Right ventricle myocardium superior (tissue), 1 donor: ENCODE measurements around the gene PRAMEF17. TPM values are rescaled to one million over a fixed set of nuclear protein-coding genes. Genes with fewer than 3 reads are reported as not detected.
"Not testable (repeated sequence)": the region's sequence is repeated elsewhere in the genome, so short reads cannot be mapped to it uniquely, and the experiment has no call there.

Experiments used
- ATAC-seq: fragments of 200-7000 bp; cut with Tn5 transposase; one replicate; pipeline ENCODE4 v1.9.1; 2020; ENCODE audit warnings: mild to moderate bottlenecking; ENCODE audit not compliant: poor library complexity
- DNase-seq: peaks from one replicate; pipeline ENCODE4 v3.0.0-alpha.2; 2020
- intact Hi-C: fragments of 100-400 bp; cut with DNase I; formaldehyde crosslinking; loops from one replicate; pipeline ENCODE4 v1.11.2; 2022
- long read RNA-seq: library from polyadenylated mRNA; unstranded; transcript quantifications from one replicate; pipeline ENCODE4 v2.0.0, GENCODE V29; 2021
- total RNA-seq: library from RNA; stranded (reverse); fragmentation: NEBNext Ultra II Directional; extraction: Animal tissue kit (Norgen Biotek cat#: 25700); gene quantifications from one replicate; pipeline ENCODE4 v1.2.1, GENCODE V29; 2021
- donor health status: DM: no; HTN: yes; CAD: no; lungs with severe emphysema.

The PRAMEF17 gene, protein sequence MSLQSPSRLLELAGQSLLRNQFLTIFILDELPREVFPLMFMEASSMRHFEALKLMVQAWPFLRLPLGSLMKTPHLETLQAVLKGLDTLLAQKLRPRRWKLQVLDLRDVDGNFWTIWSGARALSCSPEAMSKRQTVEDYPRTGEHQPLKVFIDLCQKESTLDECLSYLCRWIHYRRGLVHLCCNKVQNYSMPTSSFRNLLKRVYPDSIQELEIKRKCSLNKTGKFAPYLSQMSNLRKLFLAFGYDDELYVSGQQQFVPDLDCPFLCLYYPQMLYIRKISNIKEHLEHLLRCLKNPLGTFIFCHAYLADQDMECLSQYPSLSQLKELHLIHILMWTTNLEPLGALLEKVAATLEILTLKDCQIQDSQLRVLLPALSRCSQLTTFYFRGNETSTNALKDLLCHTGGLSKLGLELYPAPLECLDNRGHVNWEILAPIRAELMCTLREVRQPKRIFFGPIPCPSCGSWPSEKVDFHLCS
- total RNA-seq, result not detected
- long read RNA-seq, result 0 reads

DNA sequence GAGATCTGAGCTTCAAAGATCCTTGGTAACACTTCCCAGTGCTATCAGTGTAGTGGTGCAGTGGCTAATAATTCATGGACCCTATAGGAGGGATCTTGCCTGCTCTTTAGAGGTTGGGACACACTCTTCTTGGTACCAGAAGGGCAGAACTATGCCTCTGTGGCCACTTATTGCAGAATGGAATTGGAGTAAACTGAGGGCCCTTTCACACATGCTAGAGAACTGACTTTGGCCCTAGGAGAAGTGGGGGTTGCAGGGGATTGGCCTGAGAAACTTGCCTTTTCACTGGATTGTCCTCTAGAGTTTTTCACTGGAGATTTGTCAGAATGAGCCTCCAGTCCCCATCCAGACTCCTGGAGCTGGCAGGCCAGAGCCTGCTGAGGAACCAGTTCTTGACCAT, at the start of gene PRAMEF17:
TSS of gene PRAMEF17 (plus strand) at position 301 of the 400 bp plus-strand sequence. CDS start at position 327, 26 bp downstream.
- intact Hi-C loops, DNase-seq, ATAC-seq: not testable (repeated sequence)

DNA sequence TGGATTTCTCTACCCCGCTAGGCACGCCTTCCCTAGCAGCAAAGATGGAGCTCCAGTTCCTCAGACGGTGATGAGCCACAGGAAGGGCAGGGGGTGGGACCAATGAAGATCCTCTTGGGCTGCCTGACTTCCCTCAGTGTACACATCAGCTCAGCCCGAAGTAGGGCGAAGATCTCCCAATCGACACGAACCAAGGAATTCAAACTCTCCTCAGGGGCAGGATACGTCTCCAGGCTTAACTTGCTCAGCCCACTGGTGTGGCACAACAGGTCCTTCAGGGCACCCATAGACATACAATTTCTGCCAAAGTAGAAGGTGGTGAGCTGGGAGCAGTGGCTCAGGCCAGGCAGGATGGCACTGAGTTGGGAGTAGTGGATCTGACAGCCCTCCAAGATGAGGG, 46.9 kb upstream of the PRAMEF17 start:
- DNase-seq, ATAC-seq, intact Hi-C loops: not testable (repeated sequence)

GRCh38 chr1:13347034-13347433, 42.4 kb upstream of the PRAMEF17 start, which contains the start of gene PRAMEF14:
Gene PRAMEF14 (minus strand): TSS chr1:13347134. CDS start chr1:13345314, 1,820 bp downstream.
- DNase-seq, ATAC-seq, intact Hi-C loops: not testable (repeated sequence)

DNA sequence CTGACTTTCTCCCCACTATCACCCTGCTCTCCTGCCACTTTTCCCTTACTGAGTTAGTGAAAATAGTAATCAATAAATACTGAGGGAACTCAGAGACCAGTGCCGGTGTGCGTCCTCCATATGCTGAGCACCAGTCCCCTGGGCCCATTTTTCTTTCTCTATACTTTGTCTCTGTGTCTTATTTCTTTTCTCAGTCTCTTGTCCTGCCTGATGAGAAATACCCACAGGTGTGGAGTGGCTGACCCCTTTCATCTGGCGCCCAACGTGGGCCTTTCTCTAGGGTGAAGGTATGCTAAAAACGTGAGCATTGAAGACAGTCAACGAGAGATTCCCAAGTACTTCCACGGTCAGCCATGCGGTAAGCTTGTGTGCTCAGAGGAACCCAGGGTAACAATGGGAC, 36.0 kb upstream of the PRAMEF17 start:
- intact Hi-C loops, DNase-seq: not testable (repeated sequence)

DNA sequence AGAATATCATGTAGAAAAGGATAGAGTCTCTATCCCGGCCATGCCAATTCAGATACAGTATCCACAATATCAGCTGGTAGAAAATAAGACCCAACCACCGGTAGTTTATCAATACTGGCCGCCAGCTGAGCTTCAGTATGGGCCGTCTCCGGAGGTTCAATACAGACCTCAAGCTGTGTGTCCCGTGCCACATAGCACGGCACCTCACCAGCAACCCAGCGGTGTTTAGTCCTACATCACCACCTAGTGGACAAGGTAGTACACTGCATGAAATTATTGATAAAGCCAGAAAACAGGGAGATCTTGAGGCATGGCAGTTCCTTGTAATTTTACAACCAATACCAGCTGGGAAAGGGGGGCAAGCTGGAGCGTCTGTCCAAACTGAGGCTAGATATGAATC, 35.0 kb upstream of the PRAMEF17 start:
- DNase-seq, intact Hi-C loops, ATAC-seq: not testable (repeated sequence)

More for the DNA sequence above, 36.0 kb upstream of the PRAMEF17 start:
- ATAC-seq, result not testable (repeated sequence)

DNA sequence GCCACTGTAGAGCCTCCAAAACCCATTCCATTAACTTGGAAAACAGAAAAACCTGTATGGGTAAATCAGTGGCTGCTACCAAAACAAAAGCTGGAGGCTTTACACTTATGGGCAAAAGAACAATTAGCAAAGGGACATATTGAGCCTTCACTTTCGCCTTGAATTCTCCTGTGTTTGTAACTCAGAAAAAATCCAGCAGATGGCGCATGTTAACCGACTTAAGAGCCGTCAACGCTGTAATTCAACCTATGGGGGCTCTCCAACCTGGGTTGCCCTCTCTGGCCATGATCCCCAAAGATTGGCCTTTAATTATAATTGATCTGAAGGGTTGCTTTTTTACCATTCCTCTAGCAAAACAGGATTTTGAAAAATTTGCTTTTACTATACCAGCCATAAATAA, 32.7 kb upstream of the PRAMEF17 start:
- DNase-seq, ATAC-seq, intact Hi-C loops: not testable (repeated sequence)

DNA sequence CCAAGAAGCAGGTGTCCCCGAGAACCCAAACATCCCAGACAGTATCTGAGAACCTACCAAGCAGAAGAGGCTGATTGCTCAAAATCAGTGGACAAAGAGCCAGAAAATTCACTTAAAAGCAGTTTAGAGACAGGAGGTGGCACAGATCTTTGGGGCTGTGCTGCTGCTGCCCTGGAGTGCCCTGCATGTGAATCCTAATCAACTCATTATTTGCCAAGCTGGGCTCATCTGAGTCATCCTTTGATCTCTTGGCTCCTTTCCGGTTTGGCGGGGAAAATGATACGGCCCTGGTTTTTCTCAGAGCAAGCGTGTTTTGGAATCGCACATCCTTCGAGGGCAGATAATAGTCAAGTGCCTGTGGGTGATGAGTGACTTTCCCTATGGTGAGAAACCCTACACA, 27.1 kb upstream of the PRAMEF17 start:
- DNase-seq, intact Hi-C loops, ATAC-seq: not testable (repeated sequence)

DNA sequence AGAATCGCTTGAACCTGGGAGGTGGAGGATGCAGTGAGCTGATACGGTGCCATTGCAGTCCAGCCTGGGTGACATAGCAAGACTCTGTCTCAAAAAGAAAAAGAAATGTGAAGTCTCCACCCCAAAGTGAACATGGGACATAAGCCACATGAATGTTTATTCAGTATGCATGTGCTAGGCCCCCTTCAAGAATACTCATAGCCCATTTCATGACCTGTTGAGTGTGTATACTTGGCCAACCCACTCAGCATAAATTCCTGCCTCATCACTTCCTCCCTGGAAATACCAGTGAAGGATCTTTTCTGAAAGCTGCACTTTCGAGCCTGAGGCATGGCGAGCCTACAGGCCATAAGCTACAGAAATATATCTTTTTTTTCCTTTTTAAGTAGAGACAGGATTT, 24.5 kb upstream of the PRAMEF17 start:
- ATAC-seq, DNase-seq, intact Hi-C loops: not testable (repeated sequence)

DNA sequence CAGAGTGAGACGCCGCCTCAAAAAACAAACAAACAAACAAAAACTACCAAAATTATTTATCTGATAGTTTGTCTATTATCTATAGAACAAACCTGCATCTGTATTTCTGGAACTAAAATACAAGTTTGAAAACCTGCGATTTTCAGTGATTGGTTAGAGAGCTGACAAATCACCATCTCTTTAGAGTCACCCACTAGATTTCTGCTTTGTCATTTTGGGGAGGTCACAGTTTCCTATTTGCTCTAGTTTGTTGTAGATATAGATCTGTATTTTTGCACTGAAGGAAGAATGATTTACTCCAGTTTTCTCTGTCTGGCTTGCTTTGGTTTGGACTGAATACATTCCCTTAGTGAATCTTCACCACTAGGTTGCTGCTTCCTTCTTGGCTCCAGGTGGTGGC, 22.9 kb upstream of the PRAMEF17 start:
- ATAC-seq, DNase-seq, intact Hi-C loops: not testable (repeated sequence)

GRCh38 chr1:13368544-13368943, 20.9 kb upstream of the PRAMEF17 start:
- ATAC-seq, intact Hi-C loops, DNase-seq: not testable (repeated sequence)

GRCh38 chr1:13378983-13379382, 10.4 kb upstream of the PRAMEF17 start:
- DNase-seq, intact Hi-C loops, ATAC-seq: not testable (repeated sequence)

DNA sequence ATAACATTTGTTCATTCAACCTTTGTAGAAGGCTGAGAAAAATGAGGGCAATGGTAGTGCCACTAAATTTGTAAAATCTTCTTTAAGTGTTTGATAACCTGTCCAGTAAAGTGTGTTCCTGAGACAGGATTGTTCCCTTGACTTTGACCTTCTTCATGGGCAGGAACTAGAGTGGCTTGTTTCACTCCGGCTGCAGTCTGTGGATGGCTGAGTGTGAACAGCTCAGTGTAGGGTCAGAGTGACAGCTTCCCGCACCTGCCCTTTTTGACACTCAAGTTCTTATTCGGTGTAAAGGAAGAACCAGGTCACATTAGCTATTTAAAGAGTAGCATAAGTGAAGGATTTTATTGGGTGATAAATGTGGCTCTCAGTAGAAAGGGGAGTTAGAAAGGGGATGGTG, 9.1 kb upstream of the PRAMEF17 start:
- ATAC-seq, DNase-seq, intact Hi-C loops: not testable (repeated sequence)

DNA sequence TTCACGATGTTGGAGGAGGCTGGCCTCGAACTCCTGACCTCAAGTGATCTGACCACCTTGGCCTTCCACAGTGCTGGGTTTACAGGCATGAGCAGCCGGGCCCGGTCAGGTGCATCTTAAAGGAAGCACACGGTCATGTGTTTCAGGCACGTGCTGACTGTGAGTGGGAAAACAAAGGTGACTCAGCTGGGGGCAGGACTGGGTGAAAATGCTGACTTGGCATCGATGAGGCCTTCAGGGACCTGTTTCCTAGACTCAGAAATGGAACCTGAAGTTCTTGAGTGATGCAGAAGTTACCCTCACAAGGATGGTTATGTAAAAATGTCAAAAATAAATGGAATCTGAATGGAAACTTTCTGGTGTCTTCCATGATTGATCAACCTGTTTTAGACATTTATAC, 3.6 kb downstream of the PRAMEF17 start:
- DNase-seq, ATAC-seq, intact Hi-C loops: not testable (repeated sequence)

- DNase-seq, ATAC-seq, intact Hi-C loops: not testable (repeated sequence)
These were observed 5.3 kb downstream of the PRAMEF17 start for GRCh38 chr1:13394761-13395160.

DNA sequence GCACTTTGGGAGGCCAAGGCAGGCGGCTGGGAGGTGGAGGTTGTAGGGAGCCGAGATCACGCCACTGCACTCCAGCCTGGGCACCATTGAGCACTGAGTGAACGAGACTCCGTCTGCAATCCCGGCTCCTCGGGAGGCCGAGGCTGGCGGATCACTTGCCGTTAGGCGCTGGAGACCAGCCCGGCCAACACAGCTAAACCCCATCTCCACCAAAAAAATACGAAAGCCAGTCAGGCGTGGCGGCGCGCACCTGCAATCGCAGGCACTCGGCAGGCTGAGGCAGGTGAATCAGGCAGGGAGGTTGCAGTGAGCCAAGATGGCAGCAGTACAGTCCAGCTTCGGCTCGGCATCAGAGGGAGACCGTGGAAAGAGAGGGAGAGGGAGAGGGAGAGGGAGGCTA, 5.9 kb downstream of the PRAMEF17 start:
- DNase-seq, intact Hi-C loops, ATAC-seq: not testable (repeated sequence)

DNA sequence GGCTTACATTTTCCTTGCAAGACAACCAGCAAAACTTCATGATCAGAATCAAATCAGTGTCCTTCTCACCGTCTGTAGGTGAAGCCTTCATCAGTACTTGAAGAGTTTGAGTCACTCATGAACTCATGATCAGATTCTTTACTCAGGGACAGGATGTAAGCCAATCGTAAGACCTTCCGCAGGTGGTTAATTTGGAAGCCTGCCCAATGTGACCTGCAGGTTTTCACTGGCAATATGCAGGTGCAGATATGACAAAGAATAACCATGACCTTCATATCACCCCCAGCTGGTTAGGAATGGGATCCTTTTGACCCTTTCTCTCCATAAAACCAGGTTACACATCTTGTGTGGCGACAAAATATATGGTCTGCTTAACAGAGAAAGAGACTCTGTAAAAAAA, 18.4 kb downstream of the PRAMEF17 start:
- intact Hi-C loops, result no loop called here
- no peak for DNase-seq
- no peak for ATAC-seq

DNA sequence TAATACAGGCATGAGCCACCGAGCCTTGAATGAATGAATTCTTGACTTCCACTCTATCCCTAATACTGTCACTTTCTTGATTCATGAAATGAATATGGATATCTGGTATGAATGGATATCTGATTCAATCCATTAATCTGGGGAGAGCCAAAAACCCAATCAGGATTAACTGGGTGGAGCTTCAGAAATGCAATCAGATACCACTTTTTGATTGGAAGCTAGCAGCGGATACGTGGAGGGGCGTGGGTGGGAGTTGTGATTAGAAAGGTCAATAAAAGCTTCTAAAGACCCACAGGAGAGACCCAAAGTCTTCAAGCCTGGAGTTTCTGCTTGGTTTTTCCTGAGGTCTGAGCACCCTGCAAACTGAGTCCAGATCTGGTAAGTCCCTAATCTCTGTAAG, 20.7 kb downstream of the PRAMEF17 start, which contains the start of gene PRAMEF20:
TSS of gene PRAMEF20 (plus strand) at position 301 of the 400 bp plus-strand sequence. CDS start 5,905 bp downstream, outside the sequence.
- intact Hi-C loops, DNase-seq, ATAC-seq: not testable (repeated sequence)

DNA sequence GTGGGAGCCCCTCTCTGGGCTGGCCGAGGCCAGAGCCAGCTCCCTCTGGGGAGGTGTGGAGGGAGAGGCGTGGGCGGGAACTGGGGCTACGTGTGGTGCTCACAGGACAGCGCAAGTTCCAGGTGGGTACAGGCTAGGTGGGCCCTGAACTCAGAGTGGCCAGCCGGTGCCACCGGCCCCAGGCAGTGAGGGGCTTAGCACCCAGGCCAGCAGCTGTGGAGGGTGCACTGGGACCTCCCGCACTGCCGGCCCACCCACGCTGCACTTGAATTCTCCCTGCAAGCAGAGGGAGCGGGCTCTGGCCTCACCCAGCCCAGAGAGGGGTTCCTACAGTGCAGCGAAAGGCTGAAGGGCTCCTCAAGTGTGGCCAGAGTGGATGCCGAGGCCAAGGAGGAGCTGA, 41.1 kb downstream of the PRAMEF17 start:
- DNase-seq (no peak), ATAC-seq (no peak)
- intact Hi-C loops, result no loop called here

DNA sequence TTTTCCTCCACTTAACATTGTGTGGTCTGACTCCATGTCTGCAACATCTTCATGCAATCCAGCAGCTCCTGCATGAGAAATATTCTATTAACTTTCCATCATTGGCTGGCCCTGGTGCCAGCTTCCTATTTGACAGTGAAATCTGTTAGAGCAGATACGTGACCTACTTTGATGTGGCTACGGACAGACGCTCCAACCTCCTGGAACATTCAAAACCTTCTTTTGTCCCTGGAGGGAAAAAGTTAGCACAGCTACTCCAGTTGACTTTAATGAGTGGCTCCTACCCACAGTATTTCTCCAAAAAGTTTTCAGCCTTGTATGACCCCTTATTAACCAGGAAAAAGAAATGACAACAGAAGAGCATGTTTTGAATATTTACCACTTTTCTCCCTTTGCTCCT, 42.8 kb downstream of the PRAMEF17 start:
- no peak for ATAC-seq
- DNase-seq, result no peak
- intact Hi-C loops, result no loop called here
